HG03025 (cell line): ENCODE measurements around the gene OR2V2.
"Not testable (repeated sequence)": the region's sequence is repeated elsewhere in the genome, so short reads cannot be mapped to it uniquely, and the experiment has no call there.

Experiments used
- ATAC-seq: cut with Tn5 transposase; IDR thresholded peaks from one replicate; pipeline ENCODE4 v1.9.1; 2021; ENCODE audit warnings: mild to moderate bottlenecking, moderate library complexity; ENCODE audit not compliant: unreplicated experiment, low FRiP score

The OR2V2 gene

DNA sequence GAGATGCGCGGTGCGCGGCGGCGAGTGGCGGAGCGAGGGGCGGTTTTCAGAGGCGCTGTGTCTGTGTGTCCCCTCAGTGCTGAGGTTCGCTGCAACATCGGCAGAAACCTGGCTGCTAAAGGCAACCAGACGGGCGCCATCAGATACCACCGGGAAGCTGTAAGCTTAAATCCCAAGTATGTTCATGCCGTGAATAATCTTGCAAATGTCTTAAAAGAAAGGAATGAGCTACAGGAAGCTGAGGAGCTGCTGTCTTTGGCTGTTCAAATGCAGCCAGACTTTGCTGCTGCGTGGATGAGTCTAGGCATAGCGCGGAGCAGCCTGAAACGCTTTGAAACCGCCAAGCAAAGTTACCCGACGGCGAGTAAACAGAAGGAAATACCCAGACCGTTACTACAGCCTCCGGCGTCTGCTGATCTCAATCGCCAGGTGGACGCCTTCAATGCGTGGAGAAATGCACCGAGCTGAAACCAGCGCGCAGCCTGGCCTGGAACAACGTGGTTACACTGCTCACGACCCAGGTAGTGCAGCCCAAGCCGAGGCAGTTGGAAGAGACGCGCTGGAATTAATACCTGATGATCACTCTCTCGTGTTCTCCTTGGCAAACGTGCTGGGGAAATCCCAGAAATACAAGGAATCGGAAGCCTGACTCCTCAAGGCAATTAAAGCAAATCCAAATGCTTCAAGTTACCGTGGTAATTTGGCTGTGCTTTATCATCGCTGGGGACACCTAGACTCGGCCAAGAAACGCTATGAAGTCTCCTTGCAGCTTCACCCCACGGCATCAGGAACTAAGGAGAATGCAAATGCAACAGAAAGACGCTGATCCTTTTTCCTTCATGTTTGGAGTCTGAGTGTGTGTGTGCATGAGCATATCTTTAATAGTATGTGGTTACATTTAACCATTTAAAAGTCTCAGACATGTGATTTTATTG, 32.3 kb upstream of the OR2V2 start:
- no peak for ATAC-seq

DNA sequence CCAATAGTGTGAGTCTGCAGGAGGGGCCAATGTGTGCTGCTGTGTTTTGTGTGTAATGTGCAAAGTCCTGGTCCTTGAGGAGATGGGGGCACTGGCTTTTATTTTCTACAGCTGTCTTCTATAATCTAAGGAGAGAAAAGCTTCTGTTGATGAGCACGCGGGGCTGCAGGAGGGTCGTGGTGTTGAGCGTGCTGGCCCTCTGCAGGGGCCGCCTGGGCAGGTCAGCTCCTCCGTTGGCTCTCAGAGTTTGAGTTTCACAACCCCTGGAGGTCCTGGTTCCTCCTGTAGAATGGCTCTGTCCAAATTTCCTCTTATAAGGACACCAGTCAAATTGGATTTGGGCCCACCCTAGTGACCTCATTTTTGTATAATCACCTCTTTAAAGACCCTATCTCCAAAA, 29.0 kb upstream of the OR2V2 start:
- ATAC-seq, result no peak

DNA sequence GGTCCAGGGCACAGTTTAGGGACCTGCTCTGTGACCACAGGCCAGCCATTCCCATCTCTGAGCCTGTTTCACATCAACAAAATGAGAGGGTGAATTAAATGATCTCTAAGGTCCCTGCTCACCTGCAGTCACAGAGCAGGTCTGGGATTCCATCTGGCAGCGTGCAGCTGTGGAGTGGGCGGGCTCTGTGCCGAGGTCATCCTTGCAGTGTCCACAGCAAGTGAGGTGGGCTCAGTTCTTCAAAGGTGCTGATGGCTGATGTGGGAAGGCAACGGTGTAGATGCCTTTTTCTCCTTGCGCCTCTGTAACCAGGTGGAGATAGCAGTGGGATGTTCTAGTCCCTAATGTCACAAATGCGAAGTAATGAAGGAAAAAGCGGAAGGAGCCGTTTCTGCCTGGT, 28.3 kb upstream of the OR2V2 start:
- no peak for ATAC-seq

DNA sequence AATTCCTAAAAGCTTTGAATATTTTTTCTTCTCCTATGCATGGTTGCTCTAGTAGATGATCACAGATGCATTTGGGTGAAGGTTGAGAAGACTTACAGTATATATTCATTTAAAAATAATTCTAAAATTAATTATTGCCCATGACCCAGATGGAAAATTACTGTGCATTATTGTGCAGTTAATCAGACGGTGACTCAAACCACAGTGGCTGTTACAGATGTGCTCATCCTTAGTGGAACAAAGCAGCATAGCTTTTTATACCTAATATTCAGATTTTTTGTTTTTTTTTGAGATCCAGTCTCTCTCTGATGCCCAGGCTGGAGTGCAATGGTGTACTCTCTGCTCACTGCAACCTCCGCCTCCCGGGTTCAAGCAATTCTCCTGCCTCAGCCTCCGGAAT, 27.1 kb upstream of the OR2V2 start:
- ATAC-seq, result no peak

DNA sequence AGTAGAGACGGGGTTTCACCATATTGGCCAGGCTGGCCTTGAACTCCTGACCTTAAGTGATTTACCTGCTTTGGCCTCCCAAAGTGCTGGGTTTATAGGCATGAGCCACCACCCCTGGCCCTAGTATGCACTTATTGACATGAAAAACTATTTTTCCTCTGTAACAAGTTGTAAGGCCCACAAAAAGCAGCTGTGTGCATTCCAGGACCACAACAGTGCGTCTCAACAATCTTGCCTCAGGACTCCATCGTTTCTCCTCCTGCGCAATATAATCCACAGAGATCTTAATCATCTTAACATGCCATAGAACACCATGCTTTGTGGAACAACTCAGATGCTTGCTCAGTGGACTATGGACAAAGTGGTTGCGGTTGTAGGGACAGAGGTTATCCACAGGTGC, 26.6 kb upstream of the OR2V2 start:
- no peak for ATAC-seq

DNA sequence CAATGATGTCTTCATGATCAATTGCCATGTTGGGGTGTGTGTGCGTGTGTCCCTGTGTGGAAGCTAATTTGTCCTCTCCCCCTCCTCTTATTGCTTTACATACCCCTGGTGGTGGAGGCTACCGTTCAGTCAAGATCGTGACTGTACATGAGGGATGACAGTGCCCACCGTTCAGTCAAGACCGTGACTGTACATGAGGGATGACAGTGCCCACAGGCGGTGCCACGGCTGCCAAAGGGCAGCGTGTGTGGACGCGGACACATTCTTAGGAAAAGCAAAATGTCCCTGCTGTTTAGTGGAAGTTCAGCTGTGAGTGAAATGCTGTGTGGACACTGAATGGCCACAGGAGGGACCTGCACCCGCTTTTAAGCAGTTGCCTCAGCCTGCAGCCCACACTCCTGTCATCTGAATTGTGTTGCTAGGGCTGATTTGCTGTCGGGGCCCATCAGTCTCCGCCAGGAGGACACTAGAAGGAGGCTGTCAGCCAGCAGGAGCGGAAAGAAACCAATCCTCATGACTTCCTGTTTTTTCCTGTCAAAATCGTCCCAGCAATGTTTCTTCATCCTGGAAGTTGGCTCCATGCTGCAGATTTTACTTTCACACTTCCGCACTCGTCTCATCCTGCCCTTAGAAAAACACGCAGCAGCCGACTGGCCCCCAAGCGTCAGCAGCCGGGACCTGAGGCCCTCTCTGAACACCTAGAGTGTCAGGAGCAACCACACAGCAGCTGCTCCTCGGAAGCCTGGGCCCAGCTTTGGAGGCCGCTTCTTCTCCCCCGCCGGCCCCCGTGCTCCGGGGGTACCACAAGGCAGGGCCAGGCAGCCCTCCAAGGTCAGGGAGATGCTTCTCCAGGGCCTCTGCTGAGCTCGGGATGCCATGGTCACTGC, 25.5 kb upstream of the OR2V2 start:
- no peak for ATAC-seq

DNA sequence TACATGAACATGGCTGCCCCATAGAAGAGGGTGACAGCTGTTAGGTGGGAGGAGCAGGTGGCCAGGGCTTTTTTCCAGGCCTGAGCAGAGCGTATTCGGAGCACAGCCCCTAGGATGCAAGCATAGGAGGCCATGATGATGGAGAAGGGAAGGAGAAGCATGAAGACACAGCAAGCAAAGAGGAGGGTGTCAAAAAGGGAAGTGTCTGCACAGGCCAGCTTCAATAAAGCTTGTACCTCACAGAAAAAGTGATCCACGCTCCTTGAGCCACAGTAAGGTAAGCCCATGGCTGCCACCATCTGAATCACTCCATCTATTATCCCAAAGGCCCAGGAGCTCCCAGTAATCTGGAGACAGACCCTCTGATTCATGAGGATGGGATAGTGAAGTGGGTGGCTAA, 22.9 kb upstream of the OR2V2 start:
- no peak for ATAC-seq

DNA sequence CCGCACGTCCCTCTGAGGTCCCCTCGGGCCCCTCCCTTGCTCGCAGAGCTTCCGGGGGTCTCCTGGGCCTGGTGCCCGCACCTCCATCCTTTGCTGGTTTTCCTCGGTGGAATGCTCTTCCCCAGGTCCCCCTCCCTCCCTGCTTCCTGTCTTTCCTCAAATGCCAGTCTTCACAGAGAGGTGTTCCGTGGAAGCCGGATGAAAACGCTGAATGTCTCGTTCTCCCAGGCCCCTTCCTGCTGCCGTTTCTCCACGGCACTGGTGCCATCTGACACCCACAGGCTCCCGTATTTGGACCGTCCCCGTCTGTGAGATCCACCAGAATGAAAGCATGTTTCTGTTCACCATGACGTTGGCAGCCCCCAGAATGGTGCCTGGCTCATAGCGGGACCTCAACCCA, 20.5 kb upstream of the OR2V2 start:
- no peak for ATAC-seq

DNA sequence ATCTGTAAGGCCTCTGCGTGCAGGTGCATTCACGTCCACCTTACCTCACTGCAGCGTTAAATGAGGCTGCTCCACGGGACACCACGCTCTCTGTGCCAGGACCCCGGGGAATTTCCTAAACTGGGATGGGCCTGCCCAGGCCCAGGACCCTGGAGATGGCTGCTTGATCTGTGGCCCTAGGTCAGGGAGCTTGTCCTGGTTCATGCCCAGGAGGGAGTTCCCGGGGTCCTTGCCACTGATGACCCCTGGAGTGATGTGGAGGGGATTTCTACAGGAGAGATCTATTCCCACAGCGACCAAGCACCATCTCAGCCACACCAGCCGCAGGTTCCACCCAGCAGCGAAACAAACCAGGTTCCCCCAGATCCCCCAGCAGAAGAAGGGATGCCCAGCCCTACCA, 19.9 kb upstream of the OR2V2 start:
- ATAC-seq, result no peak

DNA sequence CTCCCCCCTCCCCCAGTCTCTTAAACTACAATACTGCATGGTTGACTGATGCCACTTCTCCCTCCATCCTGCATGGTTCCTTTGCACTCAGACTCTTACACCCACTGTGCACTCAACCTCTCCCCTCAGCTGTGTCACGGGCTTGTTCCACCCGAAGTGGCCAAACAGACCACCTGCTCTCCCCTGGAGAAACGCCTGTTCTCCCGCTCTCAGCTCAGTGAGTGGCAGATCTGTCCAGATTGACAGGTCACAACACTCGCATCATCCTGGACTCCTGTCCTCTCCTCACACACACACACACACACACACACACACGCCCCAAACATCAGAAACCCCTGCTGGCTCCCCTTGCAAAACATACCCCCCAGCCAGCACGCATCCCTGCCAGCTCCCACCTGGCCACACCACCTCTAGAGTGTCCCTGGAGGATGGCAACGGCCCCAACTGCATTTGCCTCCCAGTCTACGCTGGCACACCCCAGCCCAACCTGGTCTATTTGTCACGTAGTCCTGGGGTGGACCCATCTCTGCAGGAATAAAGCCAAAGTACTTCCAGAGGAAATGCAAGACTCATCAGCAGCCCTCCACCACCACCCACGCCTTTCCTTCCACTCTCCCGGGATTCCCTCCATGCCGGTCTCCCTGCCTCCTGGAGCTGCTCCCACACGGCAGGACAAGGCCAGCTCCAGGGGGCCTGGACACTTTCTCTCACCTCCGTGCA, 19.3 kb upstream of the OR2V2 start:
- no peak for ATAC-seq

DNA sequence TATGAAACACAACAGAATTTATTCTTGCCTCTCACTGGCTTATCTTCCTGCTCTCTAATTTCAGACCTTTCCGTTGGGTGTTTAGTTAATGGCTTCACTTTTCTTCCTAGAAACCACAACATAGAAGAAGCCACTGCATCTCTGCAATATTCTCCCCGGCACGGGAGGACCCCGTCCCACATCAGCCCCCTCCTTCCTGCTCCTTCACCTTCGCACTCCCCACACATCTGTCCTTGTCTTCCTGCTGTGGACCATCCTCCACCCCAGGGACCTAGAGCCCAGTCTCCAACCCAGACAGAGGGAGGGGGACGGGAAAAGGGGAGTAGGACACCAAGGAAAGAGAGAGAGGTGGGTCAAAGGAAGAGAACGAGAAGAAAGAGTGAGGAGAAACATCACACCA, 17.8 kb upstream of the OR2V2 start:
- no peak for ATAC-seq

DNA sequence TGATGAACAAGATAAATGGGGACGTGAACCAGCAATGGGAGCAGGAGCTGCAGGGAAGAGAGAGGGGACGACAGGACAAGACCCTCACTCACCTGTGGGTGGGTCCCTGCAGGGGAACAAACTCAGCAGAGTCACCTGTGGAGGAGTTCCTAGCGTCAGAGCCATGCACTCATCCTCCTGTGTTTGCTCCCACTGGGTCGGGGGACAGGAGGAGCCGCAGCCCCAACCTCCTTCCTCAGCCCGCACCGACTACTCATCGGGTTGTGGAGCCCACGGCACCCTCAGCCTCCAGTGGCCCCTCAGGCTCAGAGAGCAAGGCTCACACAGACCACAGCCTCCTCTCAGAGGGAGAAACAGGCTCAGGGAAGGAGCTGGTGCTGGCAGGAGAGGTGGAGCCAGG, 17.3 kb upstream of the OR2V2 start:
- ATAC-seq, result not testable (repeated sequence)

DNA sequence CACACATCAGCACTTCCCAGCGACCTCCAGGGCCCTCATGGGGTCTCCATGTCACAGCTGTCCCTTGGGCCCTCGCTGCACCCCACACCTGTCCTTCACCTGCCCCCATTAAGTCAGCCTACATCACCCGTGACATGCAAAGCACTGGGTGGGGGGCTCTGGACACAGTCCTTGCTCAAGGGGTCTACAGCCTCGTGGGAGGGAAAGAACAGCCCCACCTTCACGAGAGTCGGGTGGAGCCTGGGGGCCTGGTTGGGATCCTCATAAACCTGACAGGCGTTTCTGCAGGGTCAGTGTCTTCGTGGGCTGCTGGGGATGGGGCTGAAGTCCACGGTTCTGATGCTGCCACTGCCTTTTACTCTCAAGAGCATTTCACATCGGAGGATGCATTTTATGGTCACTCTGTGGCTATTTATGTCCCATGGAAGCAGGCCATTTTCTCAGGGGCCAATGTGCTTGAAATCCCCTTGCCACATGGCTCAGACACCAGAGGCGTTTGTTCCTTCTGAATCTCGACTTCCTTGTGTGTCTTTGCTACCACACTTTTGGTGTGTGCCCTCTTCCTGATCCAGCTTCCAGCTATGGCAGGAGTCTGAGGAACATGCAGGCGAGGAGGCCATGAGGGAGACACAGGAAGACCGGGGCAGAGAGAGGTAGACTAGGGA, 16.4 kb upstream of the OR2V2 start, which contains the start of gene OR2V1:
TSS of gene OR2V1 (minus strand) at position 338 of the 665 bp plus-strand sequence. CDS start 5,865 bp downstream, outside the sequence.
- no peak for ATAC-seq

DNA sequence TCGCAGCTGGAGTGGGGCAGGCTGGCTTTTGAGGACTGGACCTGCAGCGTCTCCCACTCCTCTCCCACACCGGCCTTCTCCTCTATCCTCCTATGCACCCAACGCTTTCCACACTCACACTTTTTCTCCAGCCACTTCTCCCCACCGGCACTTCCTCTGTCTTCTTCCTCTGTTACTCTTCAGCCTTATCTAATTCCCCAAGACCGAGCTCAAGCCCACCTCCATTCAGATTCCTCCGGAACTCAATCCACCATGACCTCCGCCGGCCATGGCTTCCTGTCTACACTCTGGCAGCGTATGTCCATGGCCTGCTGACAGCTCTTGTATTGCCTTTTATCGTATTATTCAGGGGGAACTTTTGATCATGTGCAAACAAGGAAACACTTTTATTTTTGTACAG, 15.9 kb upstream of the OR2V2 start:
- no peak for ATAC-seq

DNA sequence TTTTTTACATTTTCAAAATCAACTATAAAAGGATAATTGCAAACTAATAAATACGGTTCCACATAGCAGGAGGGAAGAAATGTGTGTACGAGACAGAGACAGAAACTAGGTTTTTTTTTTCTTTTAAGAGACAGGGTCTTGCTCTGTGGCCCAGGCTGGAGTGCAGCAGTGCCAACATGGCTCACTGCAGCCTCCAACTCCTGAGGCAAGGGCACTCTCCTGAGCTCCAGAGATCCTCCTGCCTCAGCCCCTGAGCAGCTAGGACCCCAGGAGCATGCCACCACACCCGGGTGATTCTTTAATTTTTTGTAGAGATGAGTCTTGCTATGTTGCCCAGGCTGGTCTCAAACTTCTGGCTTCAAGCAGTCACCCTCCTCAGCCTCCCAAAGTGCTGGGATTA, 14.3 kb upstream of the OR2V2 start:
- no peak for ATAC-seq

DNA sequence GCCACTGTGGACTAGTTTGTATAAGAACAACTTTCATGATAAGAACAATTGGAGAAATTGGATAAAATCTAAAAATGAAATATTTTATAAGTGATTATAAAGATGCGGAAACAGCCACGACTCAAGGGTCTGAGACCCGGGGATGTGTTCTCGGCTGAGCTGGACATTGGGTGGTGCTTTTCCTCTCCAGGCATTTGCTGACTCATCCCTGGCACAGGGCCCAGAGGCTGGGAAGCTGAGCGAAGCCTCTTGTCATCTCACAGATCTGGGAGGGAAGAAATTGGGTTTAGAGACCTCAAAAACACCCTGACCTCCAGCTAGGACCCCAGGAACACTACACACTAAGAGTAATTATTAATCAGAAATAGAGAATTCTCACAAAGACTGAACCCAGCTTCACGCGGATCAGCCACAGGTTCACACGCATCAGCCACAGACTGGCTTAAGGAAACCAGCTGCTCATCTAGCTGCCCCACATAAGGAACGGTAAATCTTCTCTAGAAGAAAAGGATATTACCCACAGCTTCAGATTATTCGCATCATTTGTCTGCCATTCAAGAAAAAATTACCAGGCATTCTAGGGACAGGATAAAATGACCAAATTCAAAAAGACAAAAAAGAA, 13.7 kb upstream of the OR2V2 start:
- ATAC-seq, result no peak

DNA sequence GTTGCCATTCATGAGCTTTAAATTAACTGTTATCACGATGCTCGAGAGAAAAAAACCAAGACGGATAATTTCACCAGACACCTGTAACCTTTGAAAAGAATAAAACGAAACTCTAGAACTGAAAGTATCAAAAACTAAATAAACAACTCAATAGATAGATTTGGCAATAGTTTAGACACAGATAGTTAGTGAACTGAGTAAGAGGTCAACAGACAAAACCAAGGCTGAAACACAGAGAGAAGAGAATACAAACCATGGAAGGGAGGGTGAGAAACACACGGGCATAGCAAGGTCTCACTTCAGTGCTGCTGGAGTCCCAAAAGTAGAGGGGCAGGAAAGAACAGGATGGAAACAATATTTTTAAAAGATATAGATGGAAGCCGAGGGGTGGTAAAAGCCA, 13.1 kb upstream of the OR2V2 start:
- no peak for ATAC-seq

DNA sequence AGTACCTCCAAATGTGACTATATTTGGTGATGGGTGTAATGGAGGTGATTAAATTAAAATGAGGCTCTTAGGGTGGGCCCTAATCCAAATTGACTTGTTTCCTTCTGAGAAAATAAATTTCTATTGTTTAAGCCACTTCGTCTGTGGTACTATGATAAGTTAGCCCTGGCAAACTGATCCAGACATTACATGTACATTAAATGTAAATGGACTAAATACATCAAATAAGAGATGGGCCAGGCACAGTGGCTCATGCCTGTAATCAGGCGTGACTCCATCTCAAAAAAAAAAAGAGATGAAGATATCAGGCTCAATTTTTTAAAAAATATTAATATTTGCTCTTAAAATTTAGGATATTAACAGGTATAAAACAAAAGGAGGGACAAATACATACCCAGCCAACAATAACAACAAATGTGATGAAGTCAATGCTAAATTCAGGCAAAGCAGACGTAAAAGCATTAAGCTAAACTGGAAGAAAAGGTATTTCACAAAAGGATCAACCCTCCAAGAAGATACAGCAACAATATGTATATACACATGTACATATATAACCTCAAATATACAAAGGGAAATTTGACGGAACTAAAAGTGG, 10.9 kb upstream of the OR2V2 start:
- ATAC-seq, result no peak

DNA sequence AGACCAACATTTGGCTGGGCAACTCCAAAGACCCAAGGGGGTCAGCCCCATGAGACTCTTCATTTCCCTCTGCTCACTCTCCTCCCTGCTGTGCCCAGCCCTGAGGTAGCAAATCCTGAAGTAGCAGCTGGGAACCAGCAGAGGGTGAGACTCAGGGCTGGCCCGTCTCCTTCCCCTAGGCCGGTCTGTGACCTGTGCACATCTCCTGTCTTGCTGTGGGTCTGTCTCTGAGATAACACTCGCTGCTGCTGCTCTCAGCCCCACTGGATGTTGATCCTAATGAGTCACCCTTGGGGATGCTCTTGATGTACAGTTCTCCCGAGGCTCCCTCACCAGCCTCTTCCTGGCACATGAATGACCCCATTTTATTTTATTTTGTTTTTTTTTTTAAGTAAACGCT, 9.1 kb upstream of the OR2V2 start:
- no peak for ATAC-seq
